Cardiac fibroblast (primary cell): ENCODE measurements around the gene SHC3.

Experiments used
- DNase-seq, 2 donors: peaks; one replicate each; pipeline versions ENCODE4 v3.0.0 to v3.0.0-alpha.2; 2010; ENCODE audit warnings: low read depth in 2 of 2
- H3K4me3 ChIP-seq, 2 donors: replicated peaks in 1 of 2; 1 replicate in 1 of 2; 2 replicates in 1 of 2; pipeline ENCODE4 v1.5.1; 2011; ENCODE audit warnings: low read depth in 2 of 2, low read length in 2 of 2, mild to moderate bottlenecking in 2 of 2, moderate library complexity in 1 of 2
- TF ChIP-seq, protein P1 (sequence below): IDR thresholded peaks from one replicate; pipeline ENCODE4 v1.5.1; 2011; ENCODE audit warnings: low read depth, mild to moderate bottlenecking, low read length, inconsistent platforms

Gene SHC3

DNA sequence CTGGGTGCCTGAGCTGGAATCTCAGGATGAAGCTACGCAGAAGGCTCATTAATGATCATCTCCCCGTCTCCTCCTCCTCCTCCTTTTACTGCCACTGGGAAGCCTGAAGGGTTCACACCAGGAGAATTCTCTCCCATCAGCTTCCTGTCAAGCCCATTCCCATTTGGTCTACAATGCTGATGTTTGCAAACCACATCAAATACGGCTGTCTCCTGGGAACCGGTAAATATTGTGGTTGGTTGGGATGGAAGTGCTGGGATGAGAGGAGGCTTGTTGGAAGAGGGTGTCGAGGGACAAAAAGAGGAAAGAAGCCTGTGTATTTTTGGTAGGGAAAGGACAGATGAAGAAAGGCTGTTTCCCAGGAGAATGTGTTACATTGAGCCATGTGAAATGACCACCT is 200.6 kb downstream of the SHC3 start:
- TF ChIP-seq, protein P1, sequence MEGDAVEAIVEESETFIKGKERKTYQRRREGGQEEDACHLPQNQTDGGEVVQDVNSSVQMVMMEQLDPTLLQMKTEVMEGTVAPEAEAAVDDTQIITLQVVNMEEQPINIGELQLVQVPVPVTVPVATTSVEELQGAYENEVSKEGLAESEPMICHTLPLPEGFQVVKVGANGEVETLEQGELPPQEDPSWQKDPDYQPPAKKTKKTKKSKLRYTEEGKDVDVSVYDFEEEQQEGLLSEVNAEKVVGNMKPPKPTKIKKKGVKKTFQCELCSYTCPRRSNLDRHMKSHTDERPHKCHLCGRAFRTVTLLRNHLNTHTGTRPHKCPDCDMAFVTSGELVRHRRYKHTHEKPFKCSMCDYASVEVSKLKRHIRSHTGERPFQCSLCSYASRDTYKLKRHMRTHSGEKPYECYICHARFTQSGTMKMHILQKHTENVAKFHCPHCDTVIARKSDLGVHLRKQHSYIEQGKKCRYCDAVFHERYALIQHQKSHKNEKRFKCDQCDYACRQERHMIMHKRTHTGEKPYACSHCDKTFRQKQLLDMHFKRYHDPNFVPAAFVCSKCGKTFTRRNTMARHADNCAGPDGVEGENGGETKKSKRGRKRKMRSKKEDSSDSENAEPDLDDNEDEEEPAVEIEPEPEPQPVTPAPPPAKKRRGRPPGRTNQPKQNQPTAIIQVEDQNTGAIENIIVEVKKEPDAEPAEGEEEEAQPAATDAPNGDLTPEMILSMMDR, result no peak
- no peak for DNase-seq
- H3K4me3 ChIP-seq, result no peak overlapping the region

DNA sequence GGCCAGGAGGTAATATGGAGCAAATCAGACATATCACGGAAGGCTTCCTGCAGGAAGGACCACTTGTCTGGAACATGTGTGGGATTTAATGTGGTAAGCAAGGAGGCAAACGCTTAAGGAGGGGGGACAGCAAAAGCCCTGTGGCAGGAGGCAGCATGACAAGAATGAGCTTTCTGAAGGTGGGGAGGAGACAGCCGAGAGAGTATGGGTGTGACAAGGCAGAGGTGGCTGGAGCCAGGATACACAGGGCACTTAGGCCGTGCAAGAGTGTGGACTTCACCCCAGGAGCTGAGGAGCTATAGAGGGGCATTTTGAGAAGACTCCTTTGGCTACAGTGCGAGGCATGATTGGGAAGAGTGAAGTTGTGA is 201.7 kb downstream of the SHC3 start:
- H3K4me3 ChIP-seq, result no peak overlapping the region
- TF ChIP-seq, protein P1, result no peak
- no peak for DNase-seq

GRCh38 chr9:88975966-88976889 is 202.4 kb downstream of the SHC3 start:
- TF ChIP-seq, protein P1, result no peak
- H3K4me3 ChIP-seq, result no peak overlapping the region
- no peak for DNase-seq

- no peak for DNase-seq
- TF ChIP-seq, protein P1, result no peak
- no peak overlapping the region for H3K4me3 ChIP-seq
Observed at GRCh38 chr9:88974641-88975040, 204.0 kb downstream of the SHC3 start.

GRCh38 chr9:88973281-88974045 is 205.2 kb downstream of the SHC3 start:
- TF ChIP-seq, protein P1, result no peak
- DNase-seq, result no peak
- H3K4me3 ChIP-seq, result no peak overlapping the region

GRCh38 chr9:88972401-88972800 is 206.2 kb downstream of the SHC3 start:
- DNase-seq, result no peak
- no peak overlapping the region for H3K4me3 ChIP-seq
- TF ChIP-seq, protein P1, result no peak
